ENCODE data around the gene DECR2.

- TF ChIP-seq, protein P1, sequence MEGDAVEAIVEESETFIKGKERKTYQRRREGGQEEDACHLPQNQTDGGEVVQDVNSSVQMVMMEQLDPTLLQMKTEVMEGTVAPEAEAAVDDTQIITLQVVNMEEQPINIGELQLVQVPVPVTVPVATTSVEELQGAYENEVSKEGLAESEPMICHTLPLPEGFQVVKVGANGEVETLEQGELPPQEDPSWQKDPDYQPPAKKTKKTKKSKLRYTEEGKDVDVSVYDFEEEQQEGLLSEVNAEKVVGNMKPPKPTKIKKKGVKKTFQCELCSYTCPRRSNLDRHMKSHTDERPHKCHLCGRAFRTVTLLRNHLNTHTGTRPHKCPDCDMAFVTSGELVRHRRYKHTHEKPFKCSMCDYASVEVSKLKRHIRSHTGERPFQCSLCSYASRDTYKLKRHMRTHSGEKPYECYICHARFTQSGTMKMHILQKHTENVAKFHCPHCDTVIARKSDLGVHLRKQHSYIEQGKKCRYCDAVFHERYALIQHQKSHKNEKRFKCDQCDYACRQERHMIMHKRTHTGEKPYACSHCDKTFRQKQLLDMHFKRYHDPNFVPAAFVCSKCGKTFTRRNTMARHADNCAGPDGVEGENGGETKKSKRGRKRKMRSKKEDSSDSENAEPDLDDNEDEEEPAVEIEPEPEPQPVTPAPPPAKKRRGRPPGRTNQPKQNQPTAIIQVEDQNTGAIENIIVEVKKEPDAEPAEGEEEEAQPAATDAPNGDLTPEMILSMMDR (conservative IDR thresholded peaks at IDR 0.05 in 1 of 2, IDR thresholded peaks at IDR 0.05 in 1 of 2; ENCODE audit: low read depth in 1 of 2, low read length in 2 of 2), result no peak
- TF ChIP-seq EZH2 (IDR thresholded peaks at IDR 0.05; ENCODE audit: low read length, missing control alignments), result no peak
Observed at GRCh38 chr16:392450-393030, 9.1 kb upstream of the DECR2 start.
